ENCODE data around the gene ART4.

The ART4 gene

GRCh38 chr12:14883686-14884085 is 40.4 kb upstream of the ART4 start:
- no peak overlapping the region for H3K27ac ChIP-seq (ENCODE audit: extremely low read depth, low read depth, low read length)
- POLR2A ChIA-PET = no interaction called here
- H3K4me3 ChIP-seq (ENCODE audit: low read depth, low read length) = no peak overlapping the region
- no peaks in the 10 kb centered on the region for H3K9me3 ChIP-seq (ENCODE audit: control insufficient read depth, insufficient read depth, low read depth, low read length)
- CTCF ChIA-PET = no interaction called here
- no peaks in the 10 kb centered on the region for H3K36me3 ChIP-seq (ENCODE audit: control insufficient read depth in 2 of 2, insufficient read depth in 1 of 2, low read length in 2 of 2)
- peaks cover 10% of the 10 kb centered on the region for H3K4me1 ChIP-seq (ENCODE audit: control insufficient read depth, insufficient read depth, low read length)
- TF ChIP-seq ZNF121 (tag by site-specific recombination; IDR thresholded peaks at IDR 0.05) (no peak), ZIC2 (tag by site-specific recombination; IDR thresholded peaks at IDR 0.05) (no peak)

GRCh38 chr12:14880890-14881453 is 37.6 kb upstream of the ART4 start:
- TF ChIP-seq ZNF677 (tag by site-specific recombination; IDR thresholded peaks at IDR 0.05) (no peak), BCL11B (tag by site-specific recombination; IDR thresholded peaks at IDR 0.05; ENCODE audit: low read depth) (no peak), ZNF311 (tag by site-specific recombination; IDR thresholded peaks at IDR 0.05; ENCODE audit: borderline replicate concordance) (no peak), ZEB2 (tag by site-specific recombination; IDR thresholded peaks at IDR 0.05) (no peak), SCRT1 (tag by site-specific recombination; IDR thresholded peaks at IDR 0.05; ENCODE audit: borderline replicate concordance) (no peak), ZNF426 (tag by site-specific recombination; IDR thresholded peaks at IDR 0.05) (no peak), ELK4 (IDR thresholded peaks at IDR 0.05; ENCODE audit: borderline replicate concordance, low read depth, low read length) (no peak), ZNF558 (tag by site-specific recombination; IDR thresholded peaks at IDR 0.05) (no peak), KLF9 (tag by site-specific recombination; IDR thresholded peaks at IDR 0.05; ENCODE audit: low read depth) (no peak), ZNF777 (tag by site-specific recombination; IDR thresholded peaks at IDR 0.05; ENCODE audit: borderline replicate concordance) (no peak), ZNF19 (tag by site-specific recombination; IDR thresholded peaks at IDR 0.05; ENCODE audit: low read depth) (no peak), ZNF837 (tag by site-specific recombination; IDR thresholded peaks at IDR 0.05) (no peak), ZNF792 (tag by site-specific recombination; IDR thresholded peaks at IDR 0.05) (no peak)
- no peaks in the 10 kb centered on the region for H3K36me3 ChIP-seq (ENCODE audit: control insufficient read depth in 2 of 2, insufficient read depth in 1 of 2, low read length in 2 of 2)
- H3K9me3 ChIP-seq (ENCODE audit: control insufficient read depth, insufficient read depth, low read depth, low read length) = no peaks in the 10 kb centered on the region
- CTCF ChIA-PET = interaction anchor here (0.6 kb wide), 1 partner anchor 22 kb away, joined by 3 read pairs; no protein-coding TSS in a partner anchor
- no peak overlapping the region for H3K27ac ChIP-seq (ENCODE audit: extremely low read depth, low read depth, low read length)
- H3K4me3 ChIP-seq (ENCODE audit: low read depth, low read length) = no peak overlapping the region
- H3K4me1 ChIP-seq (ENCODE audit: control insufficient read depth, insufficient read depth, low read length) = peaks cover 10% of the 10 kb centered on the region
- POLR2A ChIA-PET = no interaction called here

GRCh38 chr12:14879222-14879933 is 36.1 kb upstream of the ART4 start:
- POLR2A ChIA-PET = interaction anchor here (0.6 to 1.0 kb wide), 2 partner anchors 8 to 514 kb away, joined by 3 read pairs; partner anchors contain the start of gene ATF7IP
- CTCF ChIA-PET = no interaction called here
- no peaks in the 10 kb centered on the region for H3K9me3 ChIP-seq (ENCODE audit: control insufficient read depth, insufficient read depth, low read depth, low read length)
- H3K27ac ChIP-seq (ENCODE audit: extremely low read depth, low read depth, low read length) = no peak overlapping the region
- H3K4me1 ChIP-seq (ENCODE audit: control insufficient read depth, insufficient read depth, low read length) = peaks cover 3% of the 10 kb centered on the region
- no peaks in the 10 kb centered on the region for H3K36me3 ChIP-seq (ENCODE audit: control insufficient read depth in 2 of 2, insufficient read depth in 1 of 2, low read length in 2 of 2)
- TF ChIP-seq REST (tag by site-specific recombination; IDR thresholded peaks at IDR 0.05) = no peak
- no peak for TF ChIP-seq ZNF514 (tag by site-specific recombination; IDR thresholded peaks at IDR 0.05)
- TF ChIP-seq ZFP41 (tag by site-specific recombination; IDR thresholded peaks at IDR 0.05; ENCODE audit: borderline replicate concordance) = no peak
- TF ChIP-seq GLIS1 (tag by site-specific recombination; IDR thresholded peaks at IDR 0.05) = no peak
- no peak for TF ChIP-seq ZBTB17 (tag by site-specific recombination; IDR thresholded peaks at IDR 0.05)
- H3K4me3 ChIP-seq (ENCODE audit: low read depth, low read length) = no peak overlapping the region
